A204.1 (cell line): ENCODE data around the gene RNF39.
A peak's percentile ranks its signal among the peaks of the same experiment; 100 is the strongest.
"Not testable (repeated sequence)": the region's sequence is repeated elsewhere in the genome, so short reads cannot be mapped to it uniquely, and the experiment has no call there.

Experiments used
- FAIRE-seq: peaks from 2 replicates; lab custom pipeline; 2012; peaks lifted over from hg19 to GRCh38; lab: Jason Lieb, UNC

Gene RNF39, protein sequence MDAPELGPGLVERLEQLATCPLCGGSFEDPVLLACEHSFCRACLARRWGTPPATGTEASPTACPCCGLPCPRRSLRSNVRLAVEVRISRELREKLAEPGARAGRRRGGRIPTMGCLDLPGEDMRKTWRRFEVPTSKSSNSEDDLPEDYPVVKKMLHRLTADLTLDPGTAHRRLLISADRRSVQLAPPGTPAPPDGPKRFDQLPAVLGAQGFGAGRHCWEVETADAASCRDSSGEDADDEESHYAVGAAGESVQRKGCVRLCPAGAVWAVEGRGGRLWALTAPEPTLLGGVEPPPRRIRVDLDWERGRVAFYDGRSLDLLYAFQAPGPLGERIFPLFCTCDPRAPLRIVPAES

DNA sequence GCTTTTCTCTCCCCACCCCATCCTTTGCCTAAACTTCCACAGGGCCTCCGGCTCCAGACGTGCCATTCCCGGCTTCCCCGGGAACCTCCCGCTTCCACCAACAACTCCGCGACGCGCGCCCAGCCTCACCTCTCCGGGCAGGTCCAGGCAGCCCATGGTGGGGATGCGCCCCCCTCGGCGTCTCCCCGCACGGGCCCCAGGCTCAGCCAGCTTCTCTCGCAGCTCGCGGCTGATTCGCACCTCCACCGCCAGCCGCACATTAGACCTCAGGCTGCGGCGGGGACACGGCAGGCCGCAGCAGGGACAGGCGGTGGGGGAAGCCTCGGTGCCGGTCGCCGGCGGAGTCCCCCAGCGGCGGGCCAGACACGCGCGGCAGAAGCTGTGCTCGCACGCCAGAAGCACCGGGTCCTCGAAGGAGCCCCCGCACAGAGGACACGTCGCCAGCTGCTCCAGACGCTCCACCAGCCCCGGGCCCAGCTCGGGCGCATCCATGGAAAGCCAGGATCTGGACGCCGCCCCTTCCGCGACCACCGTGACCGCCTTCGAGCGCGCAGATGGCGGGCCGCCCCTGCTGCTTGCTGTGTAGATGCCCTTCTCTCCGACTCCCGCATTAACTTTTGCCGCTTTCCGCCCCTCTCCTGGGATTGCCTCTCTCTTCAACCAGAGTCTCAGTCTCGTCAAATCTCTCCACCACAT, at the start of gene RNF39:
Gene RNF39 (minus strand): TSS at position 676 of the 696 bp plus-strand sequence. CDS start 184 bp downstream, at position 492.
- no peak for FAIRE-seq

DNA sequence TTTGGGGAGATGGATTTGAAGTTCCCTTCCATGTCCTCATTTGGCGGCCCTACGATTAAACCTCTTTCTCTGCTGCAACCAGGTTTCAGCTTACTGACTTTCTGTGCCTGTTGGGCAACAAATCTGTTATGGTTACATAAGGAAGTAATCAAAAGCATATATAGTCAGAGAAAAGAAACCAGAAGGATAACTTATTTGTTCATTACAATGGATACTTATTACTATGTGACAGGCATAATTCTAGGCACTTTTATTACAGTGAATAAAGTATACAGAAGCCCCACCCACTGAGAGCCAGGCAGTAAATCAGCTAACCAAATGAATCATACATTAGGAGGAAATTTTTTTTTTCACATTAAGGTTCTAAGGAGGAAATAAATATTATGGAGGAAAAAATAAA, 46.9 kb upstream of the RNF39 start:
- no peak for FAIRE-seq

DNA sequence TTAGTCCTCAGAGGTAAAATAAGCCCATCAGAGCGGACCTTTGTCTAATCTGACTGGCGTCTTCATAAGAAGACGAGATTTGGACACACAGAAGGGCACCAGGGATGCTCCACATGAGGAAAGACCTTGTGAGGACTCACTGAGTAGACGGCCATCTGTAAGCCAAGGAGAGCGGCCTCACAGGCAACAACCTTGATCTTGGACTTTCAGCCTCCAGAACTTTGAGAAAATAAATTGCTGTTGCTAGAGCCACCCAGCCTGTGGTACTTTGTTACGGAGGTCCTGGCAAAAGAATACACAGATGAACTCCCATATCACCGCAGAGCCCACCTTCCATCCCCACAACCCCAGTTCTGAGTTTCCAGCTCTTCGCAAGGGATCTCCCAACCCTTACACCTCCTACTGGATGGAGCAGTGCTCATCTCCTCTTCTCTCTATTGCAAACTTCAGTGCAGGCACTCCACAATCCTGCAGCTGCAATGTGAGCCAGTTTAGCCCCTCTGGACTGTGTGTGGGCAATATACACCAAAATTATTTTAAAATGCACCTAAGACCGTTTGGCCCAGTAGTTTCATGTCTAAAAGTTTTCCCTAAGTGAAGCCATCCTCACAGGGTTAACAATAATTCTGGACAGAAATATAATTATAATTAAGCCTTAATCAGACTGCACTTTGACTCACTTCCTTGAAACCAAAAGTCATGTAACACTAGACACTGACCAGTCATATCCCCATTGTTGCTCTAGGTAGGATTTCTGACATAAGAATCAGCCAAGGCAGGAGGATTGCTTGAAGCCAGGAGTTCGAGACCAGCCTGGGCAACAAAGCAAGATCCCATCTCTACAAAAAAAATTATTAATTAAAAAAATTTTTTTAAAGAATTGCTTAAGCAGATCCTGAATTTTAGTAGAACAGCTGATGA, 46.1 kb upstream of the RNF39 start:
- FAIRE-seq, result no peak

DNA sequence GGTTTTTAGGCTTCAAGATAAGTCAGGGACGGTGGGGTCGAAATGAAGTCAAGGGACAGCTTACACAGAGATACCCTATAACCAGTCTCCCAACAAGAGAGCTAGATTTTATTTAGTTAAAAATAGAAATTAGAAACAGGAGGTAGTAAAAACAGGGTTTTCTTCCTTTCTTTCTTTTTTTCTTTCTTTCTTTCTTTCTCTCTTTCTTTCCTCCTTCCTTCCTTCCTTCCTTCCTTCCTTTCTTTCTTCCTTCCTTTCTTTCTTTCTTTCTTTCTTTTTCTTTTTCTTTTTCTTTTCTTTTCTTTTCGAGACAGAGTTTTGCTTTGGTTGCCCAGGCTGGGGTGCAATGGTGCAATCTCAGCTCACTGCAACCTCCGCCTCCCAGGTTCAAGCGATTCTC, 43.1 kb upstream of the RNF39 start:
- not testable (repeated sequence) for FAIRE-seq

DNA sequence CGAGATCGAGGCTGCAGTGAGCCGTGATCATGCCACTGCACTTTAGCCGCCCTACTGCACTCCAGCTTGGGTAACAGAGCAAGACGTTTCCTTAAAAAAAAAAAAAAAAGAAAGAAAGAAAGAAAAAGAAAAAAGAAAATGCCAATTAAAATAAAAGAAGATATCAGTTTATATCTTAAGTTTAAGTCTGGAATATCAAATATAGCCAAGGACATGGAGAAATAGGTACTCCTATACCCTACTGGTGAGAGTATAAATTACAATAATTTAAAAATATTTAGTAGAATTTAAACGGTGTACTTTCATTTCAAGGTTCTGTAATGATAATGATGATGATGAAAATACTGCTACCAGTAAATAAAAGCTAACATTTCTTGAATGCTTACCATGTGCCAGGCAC, 41.2 kb upstream of the RNF39 start:
- peak; percentile 30 for FAIRE-seq

DNA sequence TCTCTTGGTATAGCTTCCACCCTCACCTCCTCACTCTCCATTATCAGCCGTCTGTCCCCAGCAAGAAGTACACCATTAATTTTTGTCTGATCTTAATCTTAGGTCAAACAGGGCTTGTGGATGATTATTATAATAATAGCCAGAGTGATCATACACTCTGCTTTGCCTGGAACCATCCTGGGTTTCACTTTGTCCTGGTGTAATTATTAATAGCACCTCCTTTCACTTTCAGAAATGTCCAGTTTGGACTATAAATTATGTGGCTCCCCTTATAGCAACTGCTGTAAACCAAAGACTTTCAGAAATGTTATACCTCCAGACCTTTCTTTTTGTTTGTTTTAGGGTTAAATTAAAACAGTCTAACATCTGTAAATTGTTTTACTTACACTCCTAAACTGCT, 38.3 kb upstream of the RNF39 start:
- FAIRE-seq, result no peak

DNA sequence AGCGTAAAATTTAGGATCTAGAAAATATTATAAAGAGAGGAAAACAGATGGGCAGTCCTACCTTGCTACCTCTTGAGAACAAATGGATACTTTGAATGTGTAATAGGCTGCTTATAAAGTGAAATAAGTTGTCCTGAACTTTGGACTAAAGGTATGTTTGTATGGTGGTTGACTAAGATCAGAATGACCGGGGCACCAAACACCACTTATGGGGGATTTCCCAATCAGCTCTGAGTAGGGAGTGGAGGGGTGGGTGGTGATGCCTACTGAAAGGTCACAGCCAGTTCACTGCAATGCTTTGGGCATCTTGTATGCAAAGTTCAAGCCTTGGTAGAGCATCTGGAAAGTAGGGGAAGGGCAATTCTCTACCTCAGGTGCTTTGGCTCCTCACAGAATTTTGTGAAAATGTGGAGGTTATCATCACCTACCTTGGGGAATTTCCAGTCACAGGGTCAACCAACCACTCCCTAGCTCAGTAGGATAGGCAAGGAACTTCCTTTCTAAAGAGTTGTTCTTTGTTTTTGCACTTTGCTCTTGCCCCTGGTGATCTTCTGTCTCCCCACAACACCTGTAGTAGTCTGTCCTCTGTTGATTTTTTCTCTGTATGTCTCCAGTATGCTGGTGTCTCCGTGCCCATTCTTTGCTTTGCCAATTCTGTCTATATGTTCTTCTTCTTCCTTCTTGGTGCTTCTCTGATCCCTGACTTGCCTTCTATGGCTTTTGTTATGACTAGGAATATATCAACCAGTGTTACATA, 37.6 kb upstream of the RNF39 start, which contains the start of gene TRIM31:
Gene TRIM31 (minus strand): TSS at position 88 of the 757 bp plus-strand sequence. CDS start 285 bp downstream, outside the sequence.
- FAIRE-seq, result no peak

DNA sequence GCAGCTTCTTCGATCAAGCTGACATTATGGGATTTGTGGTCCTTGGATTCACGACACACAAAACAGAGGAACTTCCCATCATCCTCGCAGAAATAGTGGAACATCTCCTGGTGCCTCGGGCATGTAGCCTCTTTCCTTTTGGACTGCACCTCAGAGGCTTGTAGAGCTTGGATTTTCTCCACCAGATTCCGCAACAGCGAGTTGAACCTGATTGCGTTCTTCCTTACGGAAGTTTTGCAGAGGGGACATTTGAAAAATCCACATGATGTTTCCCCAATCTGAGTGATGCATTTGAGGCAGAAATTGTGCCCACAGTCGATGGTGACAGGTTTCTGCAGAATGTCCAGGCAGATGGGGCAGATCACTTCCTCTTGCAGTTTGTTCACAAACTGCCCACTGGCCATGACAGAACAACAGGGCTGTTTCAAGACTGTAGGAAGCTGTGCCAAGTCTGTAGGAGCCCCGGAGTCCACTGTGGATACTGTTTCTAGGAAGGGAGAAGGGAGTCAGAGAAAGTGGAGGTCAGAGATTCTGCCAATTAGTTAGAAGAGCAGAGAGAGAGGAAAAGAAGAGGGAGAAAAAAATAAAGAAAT, 36.9 kb upstream of the RNF39 start:
- no peak for FAIRE-seq

DNA sequence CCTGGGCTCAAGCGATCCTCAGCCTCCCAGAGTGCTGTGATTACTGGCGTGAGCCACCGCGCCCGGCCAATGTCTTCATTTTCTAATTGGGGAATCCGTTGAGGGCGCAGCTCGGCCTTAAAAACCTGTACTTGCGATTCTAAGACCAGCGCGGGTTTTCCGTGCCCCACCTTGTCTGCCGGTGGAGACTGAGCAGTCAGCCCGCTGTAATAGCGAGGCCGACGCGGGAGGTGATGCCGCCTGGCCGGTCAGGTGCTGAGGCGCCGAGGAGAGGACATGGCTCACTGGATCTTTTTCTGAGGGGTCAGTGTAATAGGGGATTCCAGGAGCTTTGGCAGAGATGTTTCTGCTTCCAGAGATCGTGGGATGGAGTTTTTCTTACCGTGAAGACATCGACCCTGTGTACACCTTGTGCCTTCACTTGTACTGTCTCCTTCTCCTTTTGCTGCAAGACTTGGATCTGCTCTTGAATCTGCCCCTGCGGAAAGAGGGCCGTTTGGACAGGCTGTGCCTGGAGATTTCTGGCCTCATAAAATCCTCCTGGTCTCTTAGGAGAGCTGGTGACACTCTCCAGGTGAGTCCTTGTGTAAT, 35.8 kb upstream of the RNF39 start:
- no peak for FAIRE-seq

DNA sequence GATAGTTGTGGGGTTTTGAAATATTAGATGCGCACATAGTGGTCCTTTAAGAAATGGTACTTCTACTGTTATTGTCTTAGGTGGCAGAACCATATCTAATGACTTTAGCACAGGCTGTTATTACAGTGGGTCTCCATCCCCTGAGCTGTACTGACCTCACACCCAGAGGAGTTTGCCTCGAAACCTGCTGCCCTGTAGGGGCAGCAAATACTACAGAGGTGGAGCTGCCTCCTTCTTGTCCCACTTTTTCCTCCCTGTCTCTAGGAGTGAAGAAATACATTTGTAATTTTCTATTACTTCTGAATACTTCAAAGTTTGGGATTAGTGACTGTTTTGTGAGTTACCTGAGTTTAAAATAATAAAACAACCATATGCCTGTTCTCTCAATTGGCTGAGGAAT, 29.1 kb upstream of the RNF39 start:
- FAIRE-seq, result no peak

DNA sequence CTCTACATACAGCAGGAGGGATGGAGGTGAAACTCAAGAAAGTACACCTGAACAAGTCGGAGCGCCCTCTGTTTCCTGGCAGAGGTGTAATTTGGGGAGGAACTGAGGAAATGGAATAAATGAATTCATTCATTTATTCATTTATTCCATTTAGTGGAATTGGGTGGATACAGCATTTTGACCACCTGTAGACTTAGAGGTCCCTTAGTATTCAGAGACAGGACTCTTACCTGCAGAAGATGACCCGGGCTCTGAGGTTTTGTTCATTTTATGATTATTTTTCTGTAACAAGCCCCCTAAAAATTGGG, 28.3 kb upstream of the RNF39 start:
- no peak for FAIRE-seq

DNA sequence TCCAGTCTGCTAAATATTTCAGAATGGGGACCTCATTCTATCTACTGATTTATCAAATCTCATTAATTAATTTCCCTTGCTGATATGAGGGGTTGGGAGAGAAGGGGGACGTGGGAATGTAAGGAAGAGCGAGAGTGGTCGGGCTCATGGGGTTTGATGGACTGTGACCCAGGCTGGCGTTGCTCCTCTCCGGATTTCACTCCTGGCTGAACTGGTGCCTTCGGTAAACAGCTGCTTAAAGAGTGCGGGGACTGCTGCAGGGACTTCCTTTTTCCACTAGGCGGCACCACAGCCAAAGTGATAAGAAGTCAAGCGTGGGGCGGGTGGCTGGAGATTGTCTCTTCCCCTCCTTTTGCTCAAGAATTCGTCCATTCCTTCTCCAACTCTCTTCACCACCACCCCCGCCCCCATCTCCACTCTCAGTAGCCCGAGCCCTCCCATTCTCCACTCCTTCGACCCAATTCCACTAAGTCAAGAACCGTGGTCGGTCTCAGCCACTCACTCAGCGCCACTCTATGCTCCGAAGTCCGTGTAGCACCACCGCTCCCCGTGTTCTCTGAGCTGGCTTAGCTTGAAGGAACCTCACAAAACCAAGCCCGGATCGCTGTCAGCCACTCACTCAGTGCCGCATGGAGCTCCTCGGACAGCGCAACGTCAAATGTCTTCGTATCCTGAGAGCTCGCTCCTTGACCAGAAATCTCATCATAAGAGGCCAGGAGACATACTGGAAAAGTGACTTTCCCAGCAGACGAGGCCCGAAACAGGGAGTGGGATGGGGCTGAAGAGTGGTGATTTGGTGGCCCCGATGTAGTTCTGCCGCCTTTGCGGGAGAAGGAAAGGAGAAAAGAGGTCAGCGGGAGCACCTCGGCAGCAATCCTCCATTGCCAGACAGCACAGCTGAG, 27.7 kb upstream of the RNF39 start:
- no peak for FAIRE-seq

DNA sequence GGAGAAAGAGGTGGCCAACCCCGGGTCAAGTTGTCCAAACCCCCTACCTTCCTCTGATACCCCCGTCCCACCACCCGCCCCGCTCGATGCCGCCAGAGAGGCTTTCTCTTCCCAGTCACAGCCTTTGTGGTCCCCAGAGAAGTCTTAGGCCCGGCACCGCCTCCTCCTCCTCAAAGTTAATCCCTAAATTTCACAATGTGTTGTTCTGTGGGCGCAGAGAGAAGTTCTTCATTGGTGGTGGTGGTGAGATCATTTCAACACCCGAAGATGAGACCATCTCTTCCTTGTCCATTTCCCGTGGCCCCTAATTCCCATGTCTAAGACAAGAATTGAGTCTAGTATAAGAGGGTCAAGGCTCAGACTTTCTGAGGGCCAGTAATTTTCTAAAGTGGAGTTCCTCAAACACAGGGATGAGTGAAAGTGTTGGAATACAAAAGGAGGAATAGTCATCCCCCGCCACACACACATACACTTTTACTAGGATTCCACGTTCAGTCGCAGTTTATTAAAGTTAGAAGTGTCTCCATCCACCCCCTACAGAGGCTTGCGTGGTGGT, 26.9 kb upstream of the RNF39 start:
- FAIRE-seq, result no peak

DNA sequence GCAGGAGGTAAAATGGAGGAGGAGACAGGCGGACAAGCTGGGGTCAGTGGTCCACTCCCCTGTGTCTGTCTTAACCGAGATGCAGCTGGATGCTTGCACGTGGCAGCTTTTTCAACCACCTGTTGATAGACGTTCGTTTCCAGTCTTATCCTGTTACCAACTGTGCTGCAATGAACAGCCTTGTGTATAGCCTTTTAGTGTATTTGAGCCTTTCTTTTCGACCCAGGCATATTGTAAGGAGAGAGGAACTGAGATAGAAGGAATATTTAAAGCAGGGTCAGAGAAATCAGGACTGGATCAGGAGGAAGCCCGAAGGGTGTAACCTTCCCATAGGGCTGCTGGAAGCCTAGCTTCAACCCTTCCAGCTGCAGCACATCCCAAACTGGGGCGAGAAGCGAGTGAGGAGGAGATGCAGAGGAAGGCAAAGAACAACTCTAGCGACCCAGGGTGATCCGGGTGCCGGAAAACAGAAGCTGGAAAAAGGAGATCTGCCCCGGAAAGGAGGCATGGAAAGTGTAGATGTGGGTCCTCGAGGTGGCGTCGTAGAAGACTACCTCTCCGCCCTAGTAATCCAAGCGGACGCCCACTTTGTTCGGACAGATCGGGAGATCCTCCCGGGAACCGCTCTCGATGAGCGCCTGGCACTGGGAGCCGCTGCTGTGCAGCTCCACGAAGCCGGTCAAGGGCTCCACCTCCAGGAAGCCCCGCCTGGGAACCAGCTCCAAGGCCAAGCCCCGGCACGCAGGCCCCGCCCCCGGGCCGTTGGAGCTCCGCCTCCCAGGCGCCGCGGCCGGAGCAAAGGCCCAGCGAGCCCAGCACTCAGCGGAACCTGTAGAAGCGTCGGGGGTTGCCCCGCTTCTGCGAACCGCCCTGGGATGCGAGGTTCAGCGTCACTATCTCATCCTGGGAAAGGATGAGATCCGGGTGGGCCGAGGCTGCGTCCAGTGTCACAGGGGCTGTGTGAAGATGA, 26.2 kb upstream of the RNF39 start:
- FAIRE-seq, result no peak

DNA sequence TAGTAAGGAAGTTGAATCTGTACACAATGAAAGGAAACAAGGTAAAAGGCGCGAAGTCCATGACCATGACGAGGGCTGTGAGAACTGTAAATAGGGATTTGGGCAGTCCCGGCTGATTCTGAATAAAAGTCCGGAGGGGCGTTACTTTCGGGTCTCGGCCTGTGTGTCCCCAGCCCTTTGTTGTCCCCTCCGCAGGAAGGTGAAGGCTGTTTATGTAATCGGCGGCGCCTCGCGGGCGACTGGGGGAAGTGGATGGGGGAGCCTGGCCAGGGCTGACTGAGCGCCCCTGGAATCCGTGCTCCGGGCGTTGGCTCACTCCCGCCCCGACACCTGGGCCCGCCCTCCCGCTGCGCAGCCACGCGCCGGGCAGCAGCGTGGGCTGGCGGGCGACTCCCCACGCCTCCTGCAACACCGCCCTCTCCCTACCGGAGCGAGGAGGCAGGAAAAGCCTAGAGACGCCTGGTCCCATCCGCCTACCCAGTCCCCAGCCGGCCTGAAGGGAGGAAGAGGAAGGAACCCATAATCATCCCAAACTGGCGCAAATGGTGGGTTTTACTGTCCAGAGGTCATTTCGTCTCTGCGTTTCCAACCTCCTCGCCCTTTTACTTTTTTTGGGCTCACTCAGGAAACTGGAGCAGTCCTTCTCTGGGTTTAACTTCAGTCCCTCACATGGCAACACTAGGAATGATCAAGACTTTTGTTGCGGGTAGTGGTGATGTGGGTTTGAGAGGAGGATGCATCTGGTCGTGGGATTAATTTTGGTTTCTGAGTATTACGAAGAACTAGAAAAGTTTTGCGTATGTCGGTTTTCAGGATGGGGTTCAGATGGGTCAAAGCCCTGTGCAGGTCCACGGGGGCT, 25.2 kb upstream of the RNF39 start:
- no peak for FAIRE-seq

DNA sequence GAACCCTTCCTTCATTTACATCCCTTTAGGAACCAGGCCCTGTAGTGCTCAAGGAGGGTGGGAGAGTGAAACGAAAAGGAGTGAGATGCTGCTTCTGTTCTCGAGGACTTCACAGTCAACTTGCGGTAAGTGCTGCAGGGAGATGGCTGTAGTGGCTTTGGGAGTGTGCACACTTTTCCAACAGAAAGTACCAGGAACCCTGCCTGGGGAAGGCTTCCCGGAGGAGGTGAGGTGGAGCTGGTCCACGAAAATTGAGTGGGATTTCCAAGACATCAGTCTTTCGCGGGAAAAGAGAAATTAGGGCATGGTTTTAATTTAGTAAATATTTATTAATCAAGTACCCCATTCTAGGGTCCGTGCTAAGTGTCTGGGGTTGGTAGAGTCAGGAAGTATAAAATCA, 24.6 kb upstream of the RNF39 start:
- FAIRE-seq, result no peak

DNA sequence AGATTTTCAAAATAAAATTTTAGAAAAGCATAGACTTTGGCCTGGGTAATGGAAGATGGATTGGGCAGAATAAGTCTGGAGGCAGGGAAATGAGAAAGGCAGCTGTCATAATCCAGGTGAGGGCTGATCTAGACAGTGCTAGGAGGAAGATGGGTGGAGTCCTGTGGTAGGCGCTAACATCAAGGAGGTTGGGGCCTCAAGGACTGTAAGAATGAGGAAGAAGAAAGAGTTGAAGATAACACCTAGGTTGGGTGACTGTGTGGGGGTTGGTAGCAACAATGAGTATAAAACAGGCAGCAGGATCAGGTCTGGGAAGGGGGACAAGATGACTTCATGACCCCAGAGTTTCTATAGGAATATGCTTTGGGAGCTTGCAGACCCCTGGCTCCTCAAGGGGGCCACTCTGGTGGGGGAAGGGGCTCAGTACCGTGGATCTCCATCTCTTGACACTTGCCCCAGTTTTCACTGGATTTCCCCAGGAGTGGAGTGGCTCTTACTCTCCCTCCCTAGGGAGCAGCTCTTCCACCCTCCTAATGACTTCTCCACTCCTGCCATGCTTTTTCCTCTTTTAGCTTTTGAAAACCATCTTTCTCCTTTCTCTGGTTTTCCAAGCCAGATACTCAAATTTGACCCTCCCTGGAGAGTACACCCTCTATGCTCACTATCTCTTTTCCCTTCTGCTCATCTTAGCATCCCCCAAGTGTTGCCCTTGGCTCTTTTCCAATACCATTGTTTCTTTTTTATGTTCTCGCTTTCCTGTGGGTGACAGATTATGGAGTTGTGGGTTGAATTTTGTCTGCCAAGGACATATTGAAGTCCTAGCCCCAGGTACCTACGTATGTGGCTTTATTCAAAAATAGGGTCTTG, 22.6 kb upstream of the RNF39 start:
- FAIRE-seq, result no peak
